Measurements from ENCODE around the gene GPR55. TPM values are rescaled to one million over a fixed set of nuclear protein-coding genes. Genes with fewer than 3 reads are reported as not detected.

The GPR55 gene
- total RNA-seq, 1 experiment from 2014 or later = not detected

GRCh38 chr2:230901006-230901405 is 24.0 kb downstream of the GPR55 start:
- DNase-seq (ENCODE audit: low spot score) = no peak

- no peak for DNase-seq (ENCODE audit: low spot score)
These were observed 24.6 kb downstream of the GPR55 start for GRCh38 chr2:230900336-230900995.

DNA sequence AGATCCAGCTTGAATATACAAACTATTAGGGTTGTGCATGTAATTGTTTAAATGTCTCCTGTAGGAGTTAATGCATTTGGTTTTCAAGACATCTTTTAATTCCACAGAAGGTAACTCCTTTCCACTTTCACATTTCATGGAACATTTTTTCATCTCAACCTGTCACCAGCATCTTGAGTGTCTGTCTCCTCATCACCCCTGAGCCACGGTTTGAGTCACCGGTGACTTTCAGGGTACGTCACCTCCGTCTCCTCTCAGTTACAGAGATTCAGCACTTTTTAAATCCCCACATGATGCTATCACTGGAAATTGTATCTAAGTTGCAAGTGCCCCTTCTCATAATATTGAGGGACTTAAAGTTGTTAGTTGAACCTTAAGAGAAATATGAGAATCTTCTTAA is 25.3 kb downstream of the GPR55 start:
- DNase-seq (ENCODE audit: low spot score) = no peak

DNA sequence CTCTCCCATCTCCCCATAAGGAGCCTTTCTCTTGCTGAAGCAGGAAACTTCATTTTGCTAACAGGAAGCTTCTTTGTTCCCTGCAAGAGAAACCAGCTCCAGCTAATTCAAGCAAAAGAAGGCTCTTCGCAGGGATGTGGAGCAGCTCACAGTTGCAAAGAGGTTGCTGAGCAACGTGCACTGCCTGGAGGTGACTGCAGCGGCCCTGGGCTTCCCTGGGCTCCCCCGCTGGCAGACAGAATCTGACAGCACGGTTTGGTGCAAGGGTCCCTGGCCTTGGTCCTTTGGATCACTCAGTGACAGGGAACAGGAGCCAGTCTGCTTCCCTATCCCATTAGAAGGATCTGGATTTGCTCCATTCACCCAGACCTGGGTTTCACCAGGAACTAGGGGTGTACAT is 25.8 kb downstream of the GPR55 start:
- no peak for DNase-seq (ENCODE audit: low spot score)

DNA sequence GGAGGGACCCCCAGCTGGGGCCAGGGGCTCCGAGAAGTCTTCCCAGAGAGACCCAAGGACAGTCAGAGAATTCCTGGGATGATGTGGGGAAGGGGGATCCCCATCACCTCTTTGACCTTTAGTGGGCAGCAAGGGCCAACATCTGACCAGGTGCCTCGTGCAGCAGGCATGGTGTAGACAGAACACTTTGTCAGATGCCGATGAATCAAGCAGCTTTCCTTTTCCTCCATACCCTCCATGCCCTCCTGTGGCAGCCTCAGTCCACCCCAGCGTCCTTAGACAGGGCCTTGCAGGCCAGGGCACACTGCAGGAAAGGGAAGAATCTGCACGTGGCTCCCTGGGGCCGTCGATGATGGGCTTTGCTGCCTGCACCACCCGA is 26.3 kb downstream of the GPR55 start:
- no peak for DNase-seq (ENCODE audit: low spot score)

- DNase-seq (ENCODE audit: low spot score) = no peak
These were observed 26.9 kb downstream of the GPR55 start for GRCh38 chr2:230898016-230898712.

DNA sequence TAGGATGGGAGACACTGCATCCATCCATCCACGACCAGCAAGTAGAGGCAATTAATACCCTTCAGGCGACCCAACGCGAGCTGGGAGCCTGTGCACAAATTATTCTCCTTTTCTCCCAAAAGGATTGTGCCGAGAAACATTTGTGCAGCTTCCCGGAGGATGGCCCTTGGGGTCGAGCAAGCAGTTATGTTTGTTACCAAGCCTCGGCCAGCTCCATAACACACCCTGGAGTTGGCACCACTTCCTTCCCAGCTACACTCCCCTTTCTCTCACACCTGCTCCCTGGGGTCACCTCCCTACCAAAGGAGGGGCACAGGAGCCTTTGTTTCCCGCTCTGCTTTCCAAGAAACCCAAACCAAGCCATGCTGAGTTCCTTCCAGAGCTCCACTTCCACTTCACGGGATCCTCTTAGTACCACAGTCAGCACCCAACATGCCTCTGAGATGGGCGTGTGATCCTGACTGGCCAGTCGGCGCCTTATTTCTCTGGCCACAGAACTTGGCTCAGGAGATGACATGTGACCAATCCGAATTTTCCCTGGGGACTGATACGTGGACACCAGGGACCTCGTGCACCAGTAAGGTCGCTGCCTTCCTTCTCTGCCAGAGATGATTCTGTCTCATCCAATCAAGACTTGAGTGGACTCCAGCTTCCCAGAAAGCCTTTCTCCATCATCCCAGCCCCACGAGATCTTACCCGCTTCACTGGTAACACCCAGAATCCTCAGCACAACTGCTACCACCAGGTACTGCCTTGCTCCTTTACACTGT is 28.5 kb downstream of the GPR55 start:
- DNase-seq (ENCODE audit: low spot score) = no peak

GRCh38 chr2:230895536-230896345 is 29.3 kb downstream of the GPR55 start:
- peak; percentile 43 for DNase-seq (ENCODE audit: low spot score)

DNA sequence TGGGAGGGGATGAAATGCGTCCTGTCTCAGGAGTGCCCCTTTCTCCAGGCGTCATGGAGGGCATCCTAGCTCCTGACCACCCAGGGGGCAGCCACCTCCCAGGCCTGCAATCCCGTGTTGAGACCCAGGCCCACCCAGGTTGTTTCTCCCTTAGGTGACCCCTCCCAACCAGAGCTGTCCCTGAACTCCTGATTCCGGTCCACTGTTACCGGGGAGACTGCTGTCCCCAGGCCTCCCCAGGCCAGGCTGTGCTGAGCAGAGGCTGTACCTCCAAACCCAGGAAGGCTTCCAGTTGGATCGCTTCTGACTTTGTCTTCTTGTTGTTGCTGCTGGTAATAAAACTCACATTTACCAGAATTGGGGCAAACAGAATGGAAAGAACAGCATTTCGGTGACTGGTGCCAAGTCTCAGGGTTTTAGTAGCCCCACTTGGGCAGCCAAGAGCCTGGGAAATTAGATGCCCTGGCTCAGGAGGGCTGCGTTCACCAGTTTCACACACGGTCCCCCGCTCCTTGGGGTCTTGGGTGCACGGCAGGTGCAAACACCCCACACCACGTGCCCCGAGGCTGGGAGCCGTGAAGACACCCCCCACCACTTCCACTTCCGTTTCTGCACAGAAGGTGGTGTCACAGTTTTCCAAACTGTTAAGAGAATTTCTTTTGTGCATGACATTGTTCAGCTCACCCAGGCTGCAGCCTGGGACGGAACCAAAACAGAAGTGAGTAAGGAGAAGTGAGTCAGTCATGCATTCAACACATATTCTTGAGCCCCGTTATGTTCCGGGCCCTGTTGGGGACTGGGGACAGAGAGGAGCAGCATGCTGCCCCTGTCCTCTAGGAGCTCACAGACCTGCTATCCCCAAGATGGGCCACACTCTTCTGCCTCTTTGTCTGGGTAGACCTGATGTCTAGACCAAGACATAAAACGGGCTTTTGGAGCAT is 30.9 kb downstream of the GPR55 start:
- DNase-seq (ENCODE audit: low spot score) = no peak

GRCh38 chr2:230893338-230893737 is 31.7 kb downstream of the GPR55 start:
- no peak for DNase-seq (ENCODE audit: low spot score)

DNA sequence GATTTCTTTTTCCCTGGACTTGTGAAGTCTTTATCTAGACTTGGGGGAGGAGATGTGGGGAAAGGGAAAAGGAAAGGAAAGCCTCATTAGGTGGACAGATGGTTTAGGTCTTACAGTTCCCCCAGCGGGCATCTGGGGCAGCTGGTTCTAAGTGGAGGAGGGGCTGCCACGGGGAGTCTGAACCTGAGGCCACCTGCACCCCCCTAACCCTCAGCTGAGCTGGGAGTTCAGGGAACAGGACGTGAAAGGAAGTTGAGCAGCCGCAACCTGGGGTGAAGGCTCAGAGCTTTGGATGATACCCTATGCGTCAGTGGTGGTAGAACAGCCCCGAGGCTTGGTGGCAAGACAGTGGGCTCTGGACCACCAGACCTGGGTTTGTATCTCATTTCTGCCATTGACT is 33.5 kb downstream of the GPR55 start:
- DNase-seq (ENCODE audit: low spot score) = no peak

DNA sequence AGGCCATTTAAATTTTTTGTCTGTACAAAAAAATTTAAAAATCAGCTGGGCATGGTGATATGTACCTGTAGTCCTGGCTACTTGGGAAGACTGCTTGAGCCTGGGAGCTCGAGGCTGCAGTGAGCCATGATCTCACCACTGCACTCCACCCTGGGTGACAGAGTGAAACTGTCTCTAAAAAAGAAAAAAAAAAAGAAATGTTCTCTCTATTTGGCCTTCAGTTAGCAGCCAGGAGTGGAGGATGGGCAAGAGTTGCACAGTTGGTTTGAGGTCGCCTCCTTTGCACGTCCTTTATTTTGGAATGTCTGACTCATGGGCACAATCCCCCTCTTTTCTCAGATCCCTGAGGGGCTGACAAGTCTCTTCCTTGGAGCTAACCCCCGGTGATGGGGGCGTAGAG is 34.0 kb downstream of the GPR55 start:
- no peak for DNase-seq (ENCODE audit: low spot score)

DNA sequence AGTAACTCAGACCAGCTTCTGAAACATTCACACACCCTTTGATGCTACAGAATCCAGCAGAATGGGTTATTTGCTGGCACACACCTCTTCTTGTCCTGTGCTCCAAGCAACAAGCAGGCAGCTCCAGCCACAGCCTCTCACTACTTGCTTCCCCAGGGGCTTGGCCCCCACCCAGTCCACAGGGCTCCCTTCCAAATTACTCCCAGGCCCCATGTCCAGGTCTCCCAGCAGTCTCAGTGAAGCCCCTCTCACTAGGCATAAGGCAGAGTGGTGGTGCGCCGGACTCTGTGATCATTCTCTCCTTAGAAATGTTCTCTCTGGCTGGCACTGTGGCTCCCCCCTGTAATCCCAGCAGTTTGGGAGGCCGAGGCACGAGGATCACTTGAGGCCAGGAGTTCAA is 34.4 kb downstream of the GPR55 start:
- DNase-seq (ENCODE audit: low spot score) = no peak

DNA sequence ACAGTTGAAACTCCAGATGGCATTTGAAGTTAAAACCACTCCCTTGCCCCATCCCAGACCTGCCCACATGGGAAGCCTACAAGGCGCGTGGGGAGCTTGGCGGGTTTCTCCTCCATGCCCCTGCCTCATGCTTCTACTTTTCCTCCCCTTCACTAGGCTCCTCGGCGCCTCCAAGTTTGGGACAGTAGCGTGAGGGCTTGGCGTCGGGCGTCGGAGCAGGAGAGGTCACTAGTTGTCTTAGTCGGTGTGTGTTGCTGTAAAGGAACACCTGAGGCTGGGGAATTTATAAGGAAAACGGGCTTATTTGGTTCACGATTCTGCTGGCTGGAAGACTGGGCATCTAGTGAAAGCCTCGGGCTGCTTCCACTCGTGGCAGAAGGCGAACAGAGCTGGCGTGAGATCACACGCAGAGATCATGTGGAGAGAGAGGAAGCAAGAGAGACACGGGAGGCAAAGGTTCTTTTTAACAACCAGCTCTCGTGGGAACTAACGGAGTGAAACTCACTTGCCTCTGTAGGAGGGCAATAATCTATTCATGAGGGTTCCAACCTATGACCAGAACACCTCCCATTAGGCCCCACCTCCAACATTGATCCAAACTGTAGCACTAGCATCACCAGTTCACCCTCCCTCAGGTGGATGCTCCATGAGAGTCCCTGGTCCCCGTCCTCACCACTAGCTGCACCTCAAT is 35.0 kb downstream of the GPR55 start:
- no peak for DNase-seq (ENCODE audit: low spot score)

- no peak for DNase-seq (ENCODE audit: low spot score)
These were observed 36.1 kb downstream of the GPR55 start for GRCh38 chr2:230888824-230889400.

- DNase-seq (ENCODE audit: low spot score) = no peak
These were observed 37.7 kb downstream of the GPR55 start for GRCh38 chr2:230887342-230887741.

- no peak for DNase-seq (ENCODE audit: low spot score)
These were observed 38.4 kb downstream of the GPR55 start for GRCh38 chr2:230886671-230887071.

- DNase-seq (ENCODE audit: low spot score) = no peak
These were observed 38.8 kb downstream of the GPR55 start for GRCh38 chr2:230886206-230886605.

- no peak for DNase-seq (ENCODE audit: low spot score)
These were observed 39.4 kb downstream of the GPR55 start for GRCh38 chr2:230885463-230886130.

Measured in HT-29 (cell line).